ENCODE measurements around the gene CZIB. TPM values are rescaled to one million over a fixed set of nuclear protein-coding genes. Genes with fewer than 3 reads are reported as not detected.

CZIB gene
- total RNA-seq (2021; ENCODE audit: unreplicated experiment) (57.2 TPM), Bru-seq, nascent RNA (percentile 82 among the genes with signal in this experiment), BruChase-seq, experiment 1, labeled RNA remaining after a 2-hour chase (percentile 92 among the genes with signal in this experiment), BruChase-seq, experiment 2, labeled RNA remaining after a 6-hour chase (percentile 84 among the genes with signal in this experiment)
- 53.2 TPM for polyA plus RNA-seq (2012; ENCODE audit: insufficient read length)
- long read RNA-seq, transcript C1orf123-201 (8 exons, 1,085 nt) = major isoform, 24 of 76 reads
- long read RNA-seq, transcript C1orf123-204 (3 exons, 1,908 nt) = minor isoform, 9 of 76 reads
- long read RNA-seq, transcript C1orf123-202 (7 exons, 1,009 nt) = minor isoform, 6 of 76 reads
- long read RNA-seq, partial matches to known transcripts = 11 of 76 reads
- long read RNA-seq, other reads (novel, unspliced or antisense) = 20 of 76 reads

GRCh38 chr1:53220171-53220961, at the start of gene CZIB:
TSS of gene CZIB (minus strand) at chr1:53220634. CDS start at chr1:53220575, 59 bp downstream.
- no peaks in the 10 kb centered on the region for H3K36me3 ChIP-seq (ENCODE audit: control insufficient read depth, insufficient read depth, low read length)
- in situ Hi-C loops (cut with HindIII; ENCODE audit: low pct_unique_long_range_greater_than_20kb, low sequenced_read_pairs) (no loop called here), intact Hi-C loops (cut with micrococcal nuclease; ENCODE audit: unreplicated experiment) (no loop called here)
- peak; percentile 98 for ATAC-seq
- H3K9me3 ChIP-seq (ENCODE audit: control insufficient read depth, insufficient read depth, low read depth, low read length) = no peaks in the 10 kb centered on the region
- no peaks in the 10 kb centered on the region for H3K27me3 ChIP-seq (ENCODE audit: control insufficient read depth, insufficient read depth, low read length)
- peak within 1 kb of the TSS; percentile 92 for H3K27ac ChIP-seq (ENCODE audit: low read length)
- TF ChIP-seq POLR2AphosphoS5 (IDR thresholded peaks at IDR 0.05; ENCODE audit: low read depth, low read length) (peak; percentile 98), TCF7L2 (IDR thresholded peaks at IDR 0.05; ENCODE audit: low read depth, low read length) (no peak), SIN3A (IDR thresholded peaks at IDR 0.05; ENCODE audit: borderline replicate concordance, insufficient read depth, low read depth, low read length) (peak; percentile 87; the same call in 1 of the 2 replicates), REST (IDR thresholded peaks at IDR 0.05; ENCODE audit: insufficient read depth in 1 of 2, low read depth in 2 of 2, low read length in 1 of 2) (peak in 1 of 2 experiments; percentile 58; a peak in 1 of 4 replicates)
- CTCF ChIA-PET = interaction anchor here (0.6 kb wide), 1 partner anchor 167 kb away, joined by 3 read pairs; no protein-coding TSS in a partner anchor
- H3K4me1 ChIP-seq (ENCODE audit: control insufficient read depth, insufficient read depth, low read length) = peaks cover 14% of the 10 kb centered on the region
- H3K4me3 ChIP-seq (ENCODE audit: low read depth in 2 of 2, low read length in 2 of 2) = peak within 1 kb of the TSS; percentile 69 to 70
- no TSS peak for BruUV-seq (replicated peaks)
- POLR2A ChIA-PET = interaction anchor here (0.6 to 0.8 kb wide), 2 partner anchors 8 to 99 kb away, joined by 4 read pairs; no protein-coding TSS in a partner anchor
- peak; percentile 68 for DNase-seq (ENCODE audit: low read depth, low spot score)

- Histone ChIP-seq H3K4me1 (ENCODE audit: control insufficient read depth, insufficient read depth, low read length) (no peaks in the 10 kb centered on the region), H3K27ac (ENCODE audit: low read length) (no peak overlapping the region), H3K9me3 (ENCODE audit: control insufficient read depth, insufficient read depth, low read depth, low read length) (no peaks in the 10 kb centered on the region), H3K27me3 (ENCODE audit: control insufficient read depth, insufficient read depth, low read length) (no peaks in the 10 kb centered on the region), H3K4me3 (ENCODE audit: low read depth in 2 of 2, low read length in 2 of 2) (no peak overlapping the region), H3K36me3 (ENCODE audit: control insufficient read depth, insufficient read depth, low read length) (no peaks in the 10 kb centered on the region)
- no peak for TF ChIP-seq CTCF (IDR thresholded peaks at IDR 0.05)
- no peak for TF ChIP-seq REST (IDR thresholded peaks at IDR 0.05; ENCODE audit: insufficient read depth in 1 of 2, low read depth in 2 of 2, low read length in 1 of 2)
- TF ChIP-seq POLR2AphosphoS5 (IDR thresholded peaks at IDR 0.05; ENCODE audit: low read depth, low read length) = no peak
- no peak for TF ChIP-seq TCF7L2 (IDR thresholded peaks at IDR 0.05; ENCODE audit: low read depth, low read length)
- no peak for TF ChIP-seq SIN3A (IDR thresholded peaks at IDR 0.05; ENCODE audit: borderline replicate concordance, insufficient read depth, low read depth, low read length)
- intact Hi-C loops (cut with micrococcal nuclease; ENCODE audit: unreplicated experiment) (no loop called here), in situ Hi-C loops (cut with HindIII; ENCODE audit: low pct_unique_long_range_greater_than_20kb, low sequenced_read_pairs) (no loop called here)
- no TSS peak for BruUV-seq (replicated peaks)
- no peak for ATAC-seq
- CTCF ChIA-PET = no interaction called here
- DNase-seq (ENCODE audit: low read depth, low spot score) = no peak
- POLR2A ChIA-PET = no interaction called here
Observed at GRCh38 chr1:53270107-53270506, 49.7 kb upstream of the CZIB start.
